GM18867 (cell line): Measurements from ENCODE around the gene PHTF1.
"Not testable (repeated sequence)": the region's sequence is repeated elsewhere in the genome, so short reads cannot be mapped to it uniquely, and the experiment has no call there.

Experiments
- ATAC-seq: cut with Tn5 transposase; IDR thresholded peaks from one replicate; pipeline ENCODE4 v1.9.1; 2021; ENCODE audit warnings: mild to moderate bottlenecking, moderate library complexity; ENCODE audit not compliant: unreplicated experiment

The PHTF1 gene

GRCh38 chr1:113732802-113733201 lies 26.5 kb downstream of the PHTF1 start:
- ATAC-seq = no peak

GRCh38 chr1:113721010-113721409 lies 38.3 kb downstream of the PHTF1 start:
- ATAC-seq = no peak

GRCh38 chr1:113718621-113719020 lies 40.7 kb downstream of the PHTF1 start:
- ATAC-seq = not testable (repeated sequence)

- not testable (repeated sequence) for ATAC-seq
Observed at GRCh38 chr1:113717506-113717905, 41.8 kb downstream of the PHTF1 start.

GRCh38 chr1:113714606-113715269 lies 44.5 kb downstream of the PHTF1 start:
- no peak for ATAC-seq

- ATAC-seq = no peak
Observed at GRCh38 chr1:113701429-113701828, 57.9 kb downstream of the PHTF1 start.

GRCh38 chr1:113694910-113695309 lies 64.4 kb downstream of the PHTF1 start:
- ATAC-seq = no peak

- no peak for ATAC-seq
Observed at GRCh38 chr1:113692824-113693431, 66.4 kb downstream of the PHTF1 start.

- ATAC-seq = no peak
Observed at GRCh38 chr1:113692342-113692741, 66.9 kb downstream of the PHTF1 start.

GRCh38 chr1:113691184-113691583 lies 68.1 kb downstream of the PHTF1 start:
- no peak for ATAC-seq

- ATAC-seq = no peak
Observed at GRCh38 chr1:113686891-113687618, 72.2 kb downstream of the PHTF1 start.

- ATAC-seq = no peak
Observed at GRCh38 chr1:113684153-113684541, 75.1 kb downstream of the PHTF1 start.

GRCh38 chr1:113683384-113684152 lies 75.7 kb downstream of the PHTF1 start:
- ATAC-seq = no peak

- ATAC-seq = no peak
Observed at GRCh38 chr1:113681596-113682337, 77.5 kb downstream of the PHTF1 start.

GRCh38 chr1:113678159-113678469 lies 81.2 kb downstream of the PHTF1 start:
- no peak for ATAC-seq

- peak; percentile 44 for ATAC-seq
Observed at GRCh38 chr1:113677250-113678158, 81.8 kb downstream of the PHTF1 start.

GRCh38 chr1:113676524-113676923 lies 82.8 kb downstream of the PHTF1 start:
- no peak for ATAC-seq

- ATAC-seq = no peak
Observed at GRCh38 chr1:113675302-113675701, 84.0 kb downstream of the PHTF1 start.

- no peak for ATAC-seq
Observed at GRCh38 chr1:113674591-113674990, 84.7 kb downstream of the PHTF1 start.

- ATAC-seq = no peak
Observed at GRCh38 chr1:113672491-113672890, 86.8 kb downstream of the PHTF1 start.
